Superior temporal gyrus (tissue), 1 donor: Measurements from ENCODE around the gene SSR4.
"Not testable (repeated sequence)": the region's sequence is repeated elsewhere in the genome, so short reads cannot be mapped to it uniquely, and the experiment has no call there.

Experiments
- DNase-seq: peaks from one replicate; pipeline ENCODE4 v3.0.0-alpha.2; 2016; ENCODE audit errors: extremely low spot score

SSR4 gene

GRCh38 chrX:153804100-153804595 lies 9.7 kb downstream of the SSR4 start:
- no peak for DNase-seq

DNA sequence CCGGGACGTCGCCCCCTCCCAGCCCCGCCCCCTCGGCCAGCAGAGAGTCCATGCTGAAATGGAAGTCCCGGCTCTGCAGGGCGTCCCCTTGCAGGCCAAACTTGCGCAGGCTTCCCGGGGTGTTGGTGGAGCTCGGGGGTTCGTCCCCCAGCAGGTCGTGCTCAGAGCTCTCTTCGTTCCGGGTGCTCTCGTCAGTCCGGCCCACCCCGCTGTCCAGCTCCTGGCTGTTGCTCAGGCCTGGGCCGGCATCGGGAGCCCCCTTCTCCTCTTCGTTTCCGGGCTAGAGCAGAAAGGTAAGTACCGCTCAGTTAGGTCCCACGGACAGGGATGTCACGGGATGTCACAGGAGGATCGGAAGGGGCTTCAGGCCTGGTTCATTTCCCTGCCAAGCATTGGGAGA lies 10.2 kb downstream of the SSR4 start:
- DNase-seq, result no peak

GRCh38 chrX:153805436-153805835 lies 11.0 kb downstream of the SSR4 start:
- DNase-seq, result no peak

- no peak for DNase-seq
Measured at GRCh38 chrX:153806999-153807575, 12.6 kb downstream of the SSR4 start.

DNA sequence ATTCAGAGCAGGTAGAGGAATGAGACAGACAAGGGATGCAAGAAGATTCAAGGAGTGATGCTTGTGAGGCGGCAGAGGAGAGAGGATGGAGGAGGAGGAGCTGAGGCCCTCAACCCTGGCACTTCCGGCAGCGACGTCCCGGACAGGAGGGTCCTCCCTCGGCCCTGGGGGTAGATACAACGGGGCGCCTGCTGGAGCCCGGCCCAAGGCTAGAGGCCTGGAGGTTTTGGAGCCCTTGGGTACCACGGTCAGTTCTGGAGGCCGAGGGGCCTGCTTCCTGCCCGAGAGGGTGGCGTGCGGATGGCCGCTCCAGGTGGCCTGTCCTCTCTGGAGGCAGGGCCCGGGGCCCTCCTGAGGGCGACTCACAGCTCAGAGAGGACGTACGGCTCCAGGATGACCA lies 13.5 kb downstream of the SSR4 start:
- no peak for DNase-seq

DNA sequence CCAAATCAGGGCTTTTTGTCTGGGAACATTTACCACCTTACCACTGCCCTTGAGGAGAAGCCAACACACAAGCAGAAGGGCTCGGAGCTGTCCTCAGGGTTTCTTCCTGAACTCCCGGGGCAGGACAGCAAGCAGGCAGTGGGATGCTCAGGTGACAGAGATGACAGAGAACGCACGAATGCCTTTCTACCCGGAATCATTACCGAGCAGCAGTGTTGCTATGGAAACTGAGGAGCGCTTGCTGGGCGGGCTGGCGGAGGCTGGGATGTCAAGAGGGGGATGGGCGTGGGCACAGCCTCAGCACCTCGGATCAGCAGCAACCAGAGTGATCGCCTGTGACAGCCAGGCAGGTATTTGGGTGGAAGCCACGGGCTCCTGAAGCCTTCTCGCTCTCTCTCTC lies 17.8 kb downstream of the SSR4 start:
- DNase-seq, result no peak

DNA sequence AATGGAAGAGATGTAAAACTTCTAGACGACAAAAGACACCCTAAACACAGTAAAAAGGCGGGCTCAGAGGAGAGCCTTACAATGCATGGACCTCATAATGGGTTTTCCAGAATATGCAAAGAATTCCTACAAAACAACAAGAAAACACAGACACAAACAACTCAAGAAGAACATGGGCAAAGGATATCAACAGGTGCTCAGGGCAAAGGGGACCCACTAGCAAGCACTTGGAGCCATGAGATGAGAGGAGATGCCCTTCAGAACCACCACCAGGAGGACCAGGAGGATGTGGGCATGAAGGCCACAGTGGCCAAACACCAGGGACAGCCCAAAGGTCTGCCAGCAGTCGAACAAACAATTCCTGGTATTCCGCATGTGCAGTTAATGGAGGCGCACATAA lies 18.7 kb downstream of the SSR4 start:
- DNase-seq, result no peak

DNA sequence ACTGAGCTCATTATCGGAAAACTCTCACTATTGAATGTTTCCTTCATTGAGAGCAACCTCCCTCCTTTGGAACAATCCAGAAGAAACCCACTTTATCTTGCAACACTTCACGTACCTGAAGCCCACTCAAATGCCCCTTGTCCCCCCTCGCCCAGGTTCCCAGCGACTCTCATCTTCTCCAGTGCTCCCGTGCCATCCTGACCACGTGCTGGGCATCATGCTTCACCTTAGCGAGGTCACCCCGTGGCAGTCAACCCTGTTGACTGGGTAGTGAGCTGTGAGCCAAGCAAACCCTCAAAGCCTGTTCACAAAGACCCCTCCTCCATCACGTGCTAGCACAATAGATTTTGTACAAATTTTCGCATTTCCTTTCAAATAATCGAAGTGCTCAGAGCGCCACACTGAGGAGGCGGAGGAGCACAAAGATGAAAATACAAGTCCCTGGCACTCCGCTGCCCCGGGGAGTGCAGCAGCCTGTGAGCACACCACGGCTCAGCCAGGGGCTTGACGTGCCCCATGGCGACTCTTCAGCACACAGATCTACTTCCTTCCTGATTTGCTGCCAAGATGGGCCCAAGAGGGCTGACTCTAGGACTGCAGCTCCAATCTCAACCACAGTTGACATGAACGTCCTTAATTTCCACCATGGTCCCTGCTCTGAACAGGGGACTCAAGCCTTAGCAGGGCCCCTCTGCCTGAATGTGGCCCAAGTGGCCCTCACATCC lies 20.3 kb downstream of the SSR4 start:
- no peak for DNase-seq

DNA sequence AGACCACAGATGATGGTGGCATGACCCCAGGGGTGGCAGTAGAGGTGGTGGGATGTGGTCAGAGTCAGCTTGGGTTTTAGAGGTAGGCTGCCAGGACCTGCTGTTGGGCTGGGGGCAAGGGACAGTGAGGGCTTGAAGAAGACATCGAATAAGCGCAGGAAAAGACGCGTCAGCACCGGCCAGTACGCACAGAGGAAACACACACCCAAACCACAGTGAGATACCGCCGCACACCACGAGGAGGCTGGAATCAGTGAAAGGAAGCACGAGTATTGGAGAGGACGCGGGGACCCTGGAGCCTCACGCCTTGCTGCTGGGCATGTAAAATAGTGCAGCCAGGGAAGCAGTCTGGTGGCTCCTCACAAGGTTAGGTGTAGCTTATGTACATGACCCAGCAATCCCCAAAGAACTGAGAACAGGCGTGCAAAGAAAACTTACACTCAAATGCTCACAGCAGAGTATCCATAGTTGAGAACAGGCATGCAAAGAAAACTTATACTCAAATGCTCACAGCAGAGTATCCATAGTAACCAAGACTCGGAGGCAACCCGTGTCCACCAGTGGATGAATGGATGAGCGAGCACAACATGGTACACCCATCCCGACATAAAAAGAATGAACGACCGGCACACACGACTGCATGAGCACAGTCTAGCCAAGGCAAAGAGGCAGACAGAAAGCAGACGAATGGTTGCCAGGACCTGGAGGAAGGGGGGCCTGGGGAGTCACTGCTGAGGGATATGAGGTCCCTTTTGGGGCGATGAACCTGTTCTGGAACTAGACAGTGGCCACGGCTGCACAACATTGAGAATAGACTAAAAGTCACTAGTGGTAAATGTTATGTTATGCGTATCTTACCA lies 22.6 kb downstream of the SSR4 start:
- no peak for DNase-seq

- DNase-seq, result not testable (repeated sequence)
Measured at GRCh38 chrX:153818064-153818463, 23.6 kb downstream of the SSR4 start.

DNA sequence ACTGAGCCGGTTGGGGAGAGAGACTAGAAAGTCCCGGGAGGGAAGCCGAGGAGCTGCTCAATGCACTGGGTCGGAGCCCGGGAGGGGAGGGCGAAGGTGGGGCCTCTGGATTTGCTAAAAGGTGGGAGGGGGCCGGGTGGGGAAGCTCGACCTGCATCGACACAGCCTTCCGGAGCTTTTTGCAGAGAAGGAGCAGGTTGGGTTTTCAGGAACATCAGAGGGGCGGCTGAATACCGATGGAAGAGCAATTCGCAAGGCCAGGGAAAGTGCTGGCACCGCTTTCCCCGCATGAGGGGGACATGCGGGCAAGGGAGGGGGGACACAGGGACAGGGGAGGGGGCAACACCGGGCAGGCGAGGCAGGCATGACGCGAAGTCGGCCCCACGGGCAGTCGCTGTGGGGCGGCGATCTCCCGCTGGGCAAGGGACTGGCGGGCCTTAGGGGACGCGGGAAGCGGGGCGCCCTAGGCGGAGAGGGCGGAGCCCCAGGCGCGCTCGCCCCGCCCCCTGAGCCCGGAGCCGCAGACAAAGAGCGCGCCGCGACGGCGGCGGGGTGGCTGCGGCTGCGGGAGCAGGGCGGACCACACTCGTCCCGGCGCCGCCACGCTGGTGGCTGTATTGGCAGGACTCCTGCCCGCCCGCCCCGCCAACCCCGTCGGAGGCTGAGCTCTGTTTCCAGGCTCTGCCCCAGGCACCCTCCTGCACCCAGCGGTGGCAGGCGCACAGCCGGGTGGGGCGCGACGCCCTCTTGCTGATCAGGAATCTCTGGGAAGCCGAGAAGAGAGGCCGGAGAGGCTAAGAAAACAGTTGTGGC lies 24.3 kb downstream of the SSR4 start:
- no peak for DNase-seq

- no peak for DNase-seq
Measured at GRCh38 chrX:153819384-153820040, 25.0 kb downstream of the SSR4 start.

DNA sequence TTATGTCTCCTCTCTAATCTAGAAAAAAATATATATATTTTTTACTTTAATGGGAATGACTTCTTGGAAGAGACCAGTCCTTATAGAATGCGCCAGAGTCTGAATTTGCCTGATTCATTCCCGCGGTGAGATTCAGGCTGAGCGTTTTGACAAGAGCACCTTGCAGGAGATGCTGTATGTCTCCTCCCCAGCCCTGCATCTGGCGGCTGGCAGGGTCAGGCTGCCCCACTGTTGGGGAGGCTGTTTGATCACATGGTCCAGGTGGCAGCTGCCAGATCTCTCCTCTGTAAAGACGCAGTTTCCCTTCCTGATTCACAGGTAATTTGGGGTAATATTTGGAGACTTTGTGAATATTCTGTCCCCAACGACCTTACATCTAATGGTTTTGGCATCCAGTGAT lies 26.1 kb downstream of the SSR4 start:
- no peak for DNase-seq

- no peak for DNase-seq
Measured at GRCh38 chrX:153821066-153821465, 26.6 kb downstream of the SSR4 start.

- no peak for DNase-seq
Measured at GRCh38 chrX:153824348-153824747, 29.9 kb downstream of the SSR4 start.

DNA sequence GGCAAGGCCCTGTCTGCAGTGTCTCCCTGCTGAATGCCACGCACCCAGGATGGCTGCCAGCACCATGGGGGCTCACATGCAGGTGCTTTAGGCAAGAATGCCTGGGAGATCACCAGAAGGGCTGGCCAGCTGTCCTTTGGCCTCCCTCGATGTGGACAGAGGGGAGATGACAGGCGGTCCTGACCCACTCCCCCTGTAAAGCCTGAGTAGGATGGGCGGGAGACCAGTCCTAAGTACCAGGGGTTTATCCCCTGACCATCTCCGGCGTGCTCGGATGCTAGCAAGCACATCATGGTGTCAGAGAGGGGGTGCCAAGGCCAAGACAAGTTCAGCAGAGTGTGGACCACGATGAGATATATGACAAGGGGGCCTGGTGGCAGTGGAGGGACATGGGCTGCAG lies 30.6 kb downstream of the SSR4 start:
- no peak for DNase-seq

DNA sequence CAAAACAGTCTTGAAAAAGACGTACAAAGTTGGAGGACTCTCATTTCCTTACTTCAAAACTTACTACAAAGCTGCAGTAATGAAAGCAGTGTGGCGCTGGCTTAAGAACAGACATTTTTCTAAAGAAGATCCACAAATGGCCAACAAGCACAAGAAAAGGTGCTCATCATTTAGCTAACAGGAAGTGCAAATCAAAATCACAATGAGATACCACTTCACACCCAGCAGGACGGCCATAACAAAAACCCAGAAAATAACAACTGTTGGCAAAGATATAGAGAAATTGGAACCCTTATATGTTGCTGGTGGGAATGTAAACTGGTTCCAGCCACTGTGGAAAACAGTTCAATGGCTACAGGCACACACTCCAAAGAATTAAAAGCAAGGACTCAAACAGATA lies 32.5 kb downstream of the SSR4 start:
- DNase-seq, result no peak

DNA sequence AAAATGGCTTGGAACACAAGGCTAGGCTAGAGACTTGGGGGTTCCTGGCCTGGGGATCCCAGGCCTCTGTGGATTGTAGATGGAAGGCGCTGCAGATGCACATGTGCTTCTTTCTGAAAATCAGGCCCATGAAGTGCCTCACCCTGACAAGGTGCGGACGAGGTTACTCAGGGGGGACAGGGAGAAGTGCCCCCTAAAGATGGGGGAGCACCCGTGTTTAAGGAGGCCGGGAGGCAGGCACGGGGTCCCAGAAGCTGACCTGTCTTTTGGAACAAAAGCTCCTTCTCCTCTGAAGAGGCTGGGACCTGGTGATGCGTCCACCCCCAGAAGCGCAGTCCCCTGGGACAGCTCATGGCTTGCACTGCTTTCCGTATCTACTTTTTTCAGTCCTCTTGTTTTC lies 33.4 kb downstream of the SSR4 start:
- no peak for DNase-seq

DNA sequence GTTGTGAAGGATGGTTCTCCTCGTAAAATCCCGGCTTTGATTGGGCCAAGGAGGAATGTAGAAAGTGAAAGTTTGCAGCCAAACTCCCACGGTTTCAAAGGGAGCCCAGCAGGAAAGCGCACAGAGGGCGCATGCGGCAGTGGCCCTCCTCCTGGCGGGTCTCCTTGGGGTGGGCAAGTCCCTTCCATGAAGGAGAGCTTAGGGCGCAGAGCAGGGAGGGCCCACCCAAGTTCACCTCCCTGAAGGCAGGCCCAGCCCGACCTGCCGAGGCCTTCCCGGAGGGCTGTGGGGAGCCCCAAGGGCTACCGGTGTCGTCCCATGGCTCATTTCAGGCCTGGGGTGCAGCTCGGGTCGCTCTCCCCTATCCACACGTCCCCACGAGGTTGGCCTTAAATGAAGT lies 33.8 kb downstream of the SSR4 start:
- no peak for DNase-seq

- peak; percentile 13 for DNase-seq
Measured at GRCh38 chrX:153828723-153829548, 34.5 kb downstream of the SSR4 start.

DNA sequence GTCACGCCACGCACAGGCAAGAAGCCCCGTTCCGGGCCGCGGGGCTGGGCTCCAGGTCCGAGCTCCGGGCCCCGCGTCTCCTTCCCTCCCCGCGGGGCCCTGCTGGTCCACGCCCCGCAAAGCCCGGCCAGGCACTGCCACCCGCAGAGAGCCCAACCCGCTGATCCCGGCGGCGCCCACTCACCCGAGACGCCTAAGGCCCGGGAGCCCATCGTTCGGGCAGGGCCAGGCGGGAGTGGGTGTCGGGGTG lies 35.0 kb downstream of the SSR4 start:
- no peak for DNase-seq
